Measurements from ENCODE around the gene JMJD7. TPM values are rescaled to one million over a fixed set of nuclear protein-coding genes. Genes with fewer than 3 reads are reported as not detected.

Gene JMJD7
- total RNA-seq, 3 donors from 2014 or later (not counting 1 experiment from before 2014, with no cell fraction given), result 20.3 to 36.4 (median 28.7) TPM

DNA sequence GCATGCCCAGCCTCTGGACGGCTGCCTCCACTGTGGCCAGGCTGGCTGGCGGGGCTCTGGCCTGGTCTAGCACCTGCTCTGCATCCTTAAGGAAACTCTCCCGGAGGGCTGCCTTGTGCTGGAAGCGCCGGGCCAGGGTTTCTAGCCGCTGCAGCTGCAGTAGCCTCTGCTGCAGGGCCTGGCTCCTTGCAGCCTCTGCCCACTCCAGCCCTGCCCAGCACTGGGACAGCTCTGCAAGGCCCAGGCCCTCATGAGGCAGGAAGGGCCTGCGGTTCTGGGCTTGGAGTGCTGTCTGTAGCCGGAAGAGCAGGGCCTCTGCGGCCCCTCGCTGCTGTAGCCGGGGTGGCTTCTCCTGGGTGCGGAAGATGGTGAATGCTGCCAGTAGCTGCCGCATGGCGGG, 57.9 kb downstream of the JMJD7 start:
- Mint-ChIP-seq H3K9me3 (no peaks in the 10 kb centered on the region), H3K27ac (no peak overlapping the region)
- WGBS (ENCODE audit: insufficient coverage), result 97% methylated on average over 14 of the region's 14 CpGs

DNA sequence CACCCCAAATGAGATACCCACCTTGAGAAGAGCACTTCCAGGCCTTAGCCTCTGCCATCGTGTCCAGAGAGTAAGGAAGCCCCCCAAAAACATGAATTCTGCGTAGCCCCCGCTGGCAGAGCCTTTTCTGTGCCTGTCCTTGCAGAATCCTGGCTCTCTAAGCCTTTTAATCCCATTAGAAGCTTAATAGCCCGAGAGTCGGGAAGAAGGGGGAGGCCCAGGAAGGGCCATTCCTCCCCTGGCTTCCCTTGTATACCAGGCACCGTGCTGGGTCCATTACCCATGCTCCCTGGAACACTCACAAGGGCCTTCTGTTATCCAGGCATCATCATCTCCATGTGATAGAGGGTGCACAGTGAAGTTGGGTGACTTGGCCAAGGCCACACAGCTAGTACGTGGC, 58.8 kb downstream of the JMJD7 start:
- H3K27ac ChIP-seq (ENCODE audit: low read length), result no peak overlapping the region
- no peaks in the 10 kb centered on the region for H3K27me3 ChIP-seq (ENCODE audit: control insufficient read depth, insufficient read depth, low read length)
- H3K4me3 ChIP-seq (ENCODE audit: low read length), result no peak overlapping the region
- ATAC-seq, result no peak
- DNase-seq, result no peak
- no peaks in the 10 kb centered on the region for H3K9me3 ChIP-seq (ENCODE audit: control insufficient read depth, insufficient read depth, low read length)
- Mint-ChIP-seq H3K9me3 (no peaks in the 10 kb centered on the region), H3K27me3 (ENCODE audit: low read depth in 2 of 2) (no peaks in the 10 kb centered on the region), H3K4me3 (no peak overlapping the region), H3K27ac (no peak overlapping the region), H3K4me1 (peaks cover 10 to 31% of the 10 kb centered on the region in 2 donors), H3K36me3 (no peaks in the 10 kb centered on the region)
- H3K36me3 ChIP-seq (ENCODE audit: control insufficient read depth, insufficient read depth, low read length), result no peaks in the 10 kb centered on the region
- peaks cover 28% of the 10 kb centered on the region for H3K4me1 ChIP-seq (ENCODE audit: control insufficient read depth, insufficient read depth, low read length)
- intact Hi-C loops (cut with micrococcal nuclease), result no loop called here
- 99% methylated on average over 7 of the region's 7 CpGs for WGBS (ENCODE audit: insufficient coverage)
- TF ChIP-seq, protein P1, sequence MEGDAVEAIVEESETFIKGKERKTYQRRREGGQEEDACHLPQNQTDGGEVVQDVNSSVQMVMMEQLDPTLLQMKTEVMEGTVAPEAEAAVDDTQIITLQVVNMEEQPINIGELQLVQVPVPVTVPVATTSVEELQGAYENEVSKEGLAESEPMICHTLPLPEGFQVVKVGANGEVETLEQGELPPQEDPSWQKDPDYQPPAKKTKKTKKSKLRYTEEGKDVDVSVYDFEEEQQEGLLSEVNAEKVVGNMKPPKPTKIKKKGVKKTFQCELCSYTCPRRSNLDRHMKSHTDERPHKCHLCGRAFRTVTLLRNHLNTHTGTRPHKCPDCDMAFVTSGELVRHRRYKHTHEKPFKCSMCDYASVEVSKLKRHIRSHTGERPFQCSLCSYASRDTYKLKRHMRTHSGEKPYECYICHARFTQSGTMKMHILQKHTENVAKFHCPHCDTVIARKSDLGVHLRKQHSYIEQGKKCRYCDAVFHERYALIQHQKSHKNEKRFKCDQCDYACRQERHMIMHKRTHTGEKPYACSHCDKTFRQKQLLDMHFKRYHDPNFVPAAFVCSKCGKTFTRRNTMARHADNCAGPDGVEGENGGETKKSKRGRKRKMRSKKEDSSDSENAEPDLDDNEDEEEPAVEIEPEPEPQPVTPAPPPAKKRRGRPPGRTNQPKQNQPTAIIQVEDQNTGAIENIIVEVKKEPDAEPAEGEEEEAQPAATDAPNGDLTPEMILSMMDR (IDR thresholded peaks at IDR 0.05), result no peak

More for the DNA sequence above, 57.9 kb downstream of the JMJD7 start:
- no peak overlapping the region for H3K4me3 Mint-ChIP-seq
- TF ChIP-seq, protein P1 (IDR thresholded peaks at IDR 0.05), result no peak
- H3K4me1 Mint-ChIP-seq, result peaks cover 16 to 38% of the 10 kb centered on the region in 2 donors
- H3K9me3 ChIP-seq (ENCODE audit: control insufficient read depth, insufficient read depth, low read length), result no peaks in the 10 kb centered on the region
- no peak for DNase-seq
- no peaks in the 10 kb centered on the region for H3K36me3 ChIP-seq (ENCODE audit: control insufficient read depth, insufficient read depth, low read length)
- H3K4me1 ChIP-seq (ENCODE audit: control insufficient read depth, insufficient read depth, low read length), result peaks cover 34% of the 10 kb centered on the region
- intact Hi-C loops (cut with micrococcal nuclease), result no loop called here
- H3K27me3 ChIP-seq (ENCODE audit: control insufficient read depth, insufficient read depth, low read length), result no peaks in the 10 kb centered on the region
- H3K36me3 Mint-ChIP-seq, result no peaks in the 10 kb centered on the region
- no peak overlapping the region for H3K4me3 ChIP-seq (ENCODE audit: low read length)
- H3K27ac ChIP-seq (ENCODE audit: low read length), result no peak overlapping the region
- peaks cover 6 to 8% of the 10 kb centered on the region in 2 donors for H3K27me3 Mint-ChIP-seq (ENCODE audit: low read depth in 2 of 2)
- ATAC-seq, result no peak

DNA sequence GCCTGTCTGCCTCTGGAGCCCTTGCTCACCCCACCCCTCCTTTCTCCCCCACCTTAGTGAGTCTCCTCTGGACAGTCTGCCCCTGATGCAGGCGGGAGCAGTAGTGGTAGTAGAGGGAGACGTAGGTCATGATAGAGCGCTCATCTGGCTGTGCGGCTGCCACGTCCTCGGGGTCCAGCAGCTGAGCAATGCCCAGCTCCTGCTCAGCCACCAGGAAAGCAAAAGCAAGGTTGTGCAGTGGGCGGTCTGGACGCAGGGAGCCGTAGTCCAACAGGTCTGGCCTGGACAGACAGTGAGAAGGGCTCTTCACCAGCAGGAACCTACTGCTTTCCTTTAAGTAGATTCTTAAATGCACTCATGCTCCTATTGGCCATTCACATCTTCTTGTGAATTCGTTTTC, 59.3 kb downstream of the JMJD7 start:
- 93% methylated on average over 10 of the region's 10 CpGs for WGBS (ENCODE audit: insufficient coverage)
- H3K4me3 Mint-ChIP-seq, result peak overlapping the region; percentile 2

More for the DNA sequence above, 59.3 kb downstream of the JMJD7 start:
- DNase-seq, result no peak
- Histone ChIP-seq H3K4me1 (ENCODE audit: control insufficient read depth, insufficient read depth, low read length) (peaks cover 28% of the 10 kb centered on the region), H3K27ac (ENCODE audit: low read length) (no peak overlapping the region), H3K4me3 (ENCODE audit: low read length) (no peak overlapping the region), H3K27me3 (ENCODE audit: control insufficient read depth, insufficient read depth, low read length) (no peaks in the 10 kb centered on the region), H3K36me3 (ENCODE audit: control insufficient read depth, insufficient read depth, low read length) (no peaks in the 10 kb centered on the region), H3K9me3 (ENCODE audit: control insufficient read depth, insufficient read depth, low read length) (no peaks in the 10 kb centered on the region)
- no peaks in the 10 kb centered on the region for H3K9me3 Mint-ChIP-seq
- no peak overlapping the region for H3K27ac Mint-ChIP-seq
- H3K4me1 Mint-ChIP-seq, result peaks cover 10 to 32% of the 10 kb centered on the region in 2 donors
- TF ChIP-seq, protein P1 (IDR thresholded peaks at IDR 0.05), result no peak
- intact Hi-C loops (cut with micrococcal nuclease), result no loop called here
- no peaks in the 10 kb centered on the region for H3K27me3 Mint-ChIP-seq (ENCODE audit: low read depth in 2 of 2)
- no peaks in the 10 kb centered on the region for H3K36me3 Mint-ChIP-seq
- no peak for ATAC-seq

Other genes starting within 250 kb of the JMJD7 start
- gene MGA, start 167.7 kb upstream of the JMJD7 start, total RNA-seq, result 10 to 100 TPM; 54.9 to 75.0 (median 71.3) TPM
- gene MAPKBP1, start 53.6 kb upstream of the JMJD7 start, total RNA-seq, result 10 to 100 TPM; 44.8 to 55.4 (median 49.0) TPM
- gene PLA2G4B, start 10.8 kb downstream of the JMJD7 start, total RNA-seq, result 10 to 100 TPM; 15.2 to 17.5 (median 17.4) TPM
- 1 to 10 TPM; 4.1 to 6.0 (median 5.2) TPM for gene SPTBN5, start 66.0 kb downstream of the JMJD7 start, total RNA-seq
- gene EHD4, start 144.5 kb downstream of the JMJD7 start, total RNA-seq, result 10 to 100 TPM; 28.4 to 34.6 (median 31.7) TPM
- not detected for gene PLA2G4E, start 192.9 kb downstream of the JMJD7 start, total RNA-seq

Data from natural killer cell (primary cell).